Left lung (tissue), 10 donors: ENCODE data around the gene MAN1C1. TPM values are rescaled to one million over a fixed set of nuclear protein-coding genes. Genes with fewer than 3 reads are reported as not detected.

Source experiments
- ATAC-seq: fragments of 200-7000 bp; cut with Tn5 transposase; one replicate; pipeline ENCODE4 v1.9.1; 2020; ENCODE audit warnings: moderate library complexity
- DNase-seq, 4 donors: peaks; one replicate each; pipeline ENCODE4 v3.0.0-alpha.2; 2013 to 2020
- H3K27ac ChIP-seq, 2 donors: fragments of 200-600 bp; sonication (generic) in 1 of 2; one replicate each; pipeline versions ENCODE4 v1.5.0 to v1.8.0; 2020 to 2021
- H3K27me3 ChIP-seq, 2 donors: fragments of 200-600 bp; sonication (generic) in 1 of 2; one replicate each; pipeline versions ENCODE4 v1.5.0 to v1.8.0; 2020 to 2021
- H3K36me3 ChIP-seq, 2 donors: fragments of 200-600 bp; sonication (generic) in 1 of 2; one replicate each; pipeline versions ENCODE4 v1.5.0 to v1.8.0; 2020 to 2021
- H3K4me1 ChIP-seq, 2 donors: fragments of 200-600 bp; one replicate each; pipeline ENCODE4 v1.8.0; 2021
- H3K4me3 ChIP-seq, 2 donors: fragments of 200-600 bp; sonication (generic) in 1 of 2; one replicate each; pipeline versions ENCODE4 v1.5.0 to v1.8.0; 2020 to 2021; ENCODE audit warnings: mild to moderate bottlenecking in 1 of 2
- H3K9me3 ChIP-seq, 2 donors: fragments of 200-600 bp; sonication (generic) in 1 of 2; one replicate each; pipeline versions ENCODE4 v1.5.0 to v1.8.0; 2020 to 2021
- CTCF ChIP-seq, 2 donors: fragments of 200-600 bp; sonication (generic) in 1 of 2; IDR thresholded peaks; one replicate each; pipeline versions ENCODE4 v1.5.0 to v1.8.0; 2021; ENCODE audit warnings: antibody characterized with exemption in 2 of 2
- intact Hi-C, 2 donors: fragments of 100-400 bp; cut with DNase I; formaldehyde crosslinking; loops; one replicate each; pipeline versions ENCODE4 v1.11.2 to v1.14.2; 2022
- polyA plus RNA-seq, 6 donors: library from polyadenylated mRNA; unstranded; fragments of 120-200 nt; gene quantifications; one replicate each; pipeline ENCODE4 v1.2.1, GENCODE V29; 2013; ENCODE audit not compliant: insufficient read length in 6 of 6
- total RNA-seq, 2 donors: library from RNA; stranded (reverse); fragmentation: NEBNext Ultra II Directional; extraction: Animal tissue kit (Norgen Biotek cat#: 25700); gene quantifications; one replicate each; pipeline ENCODE4 v1.2.1, GENCODE V29; 2021
- donor health status: DM: no; HTN: yes; CAD: no.
- donor health status: DM: no; HTN: no; CAD: no.

The MAN1C1 gene
- total and polyA plus RNA-seq, 8 donors, result 14.9 to 20.3 (median 16.1) TPM

GRCh38 chr1:25802915-25803314 is 186.3 kb downstream of the MAN1C1 start:
- DNase-seq (peak in 1 of 4 donors; percentile 17), ATAC-seq (no peak)
- no peak for TF ChIP-seq CTCF (IDR thresholded peaks at IDR 0.05)
- intact Hi-C loops, result no loop called here
- Histone ChIP-seq H3K4me3 (no peak overlapping the region), H3K36me3 (peaks cover 0 to 26% of the 10 kb centered on the region in 2 donors), H3K27ac (no peak overlapping the region), H3K9me3 (no peaks in the 10 kb centered on the region), H3K4me1 (peaks cover 28 to 72% of the 10 kb centered on the region in 2 donors), H3K27me3 (no peaks in the 10 kb centered on the region)

GRCh38 chr1:25803368-25803767 is 186.8 kb downstream of the MAN1C1 start:
- Histone ChIP-seq H3K4me1 (peaks cover 28 to 70% of the 10 kb centered on the region in 2 donors), H3K4me3 (no peak overlapping the region), H3K9me3 (no peaks in the 10 kb centered on the region), H3K27ac (no peak overlapping the region), H3K27me3 (no peaks in the 10 kb centered on the region), H3K36me3 (peaks cover 0 to 31% of the 10 kb centered on the region in 2 donors)
- intact Hi-C loops, result no loop called here
- ATAC-seq (no peak), DNase-seq (no peak)
- no peak for TF ChIP-seq CTCF (IDR thresholded peaks at IDR 0.05)

DNA sequence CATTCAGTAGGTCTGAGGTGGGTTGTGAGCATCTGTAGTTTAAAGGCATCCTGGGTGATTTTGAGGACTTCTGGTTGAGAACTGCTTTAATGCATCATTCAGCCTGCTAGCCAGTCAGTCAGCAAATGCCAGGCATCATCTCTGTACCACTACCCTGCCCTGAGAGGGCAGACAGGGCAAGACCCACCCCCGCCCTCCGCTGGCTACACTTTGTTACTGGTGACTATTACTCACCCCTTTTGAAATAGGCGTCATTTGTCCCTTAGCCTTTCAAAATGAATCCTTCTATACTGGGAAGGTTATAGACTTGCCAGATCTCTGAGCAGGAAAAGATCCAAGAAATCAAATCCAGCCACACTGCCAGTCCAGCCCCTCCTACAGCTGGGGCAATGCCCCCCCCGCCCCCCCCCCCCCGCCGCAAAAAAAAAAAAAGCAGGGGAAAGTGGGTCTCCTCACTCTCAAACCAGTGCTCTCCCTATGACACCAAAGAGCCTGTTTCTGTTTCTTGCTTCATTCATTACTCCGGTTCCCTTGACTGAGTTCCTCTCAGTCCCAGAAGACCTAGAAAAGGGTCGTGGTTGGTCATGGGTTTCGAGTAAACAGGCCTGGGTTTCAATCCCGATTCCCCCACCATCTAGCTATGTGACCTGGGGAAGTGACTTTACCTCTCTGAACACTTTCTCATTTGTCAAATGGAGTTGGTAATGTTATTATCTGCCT is 187.8 kb downstream of the MAN1C1 start:
- H3K4me1 ChIP-seq, result peaks cover 28 to 68% of the 10 kb centered on the region in 2 donors
- H3K36me3 ChIP-seq, result peaks cover 0 to 41% of the 10 kb centered on the region in 2 donors
- H3K27ac ChIP-seq, result peak overlapping the region in 1 of 2 donors; percentile 29

GRCh38 chr1:25804964-25805862 is 188.6 kb downstream of the MAN1C1 start:
- H3K4me3 ChIP-seq, result no peak overlapping the region
- peaks cover 0 to 49% of the 10 kb centered on the region in 2 donors for H3K36me3 ChIP-seq
- ATAC-seq (peak; percentile 3), DNase-seq (no peak)
- TF ChIP-seq CTCF (IDR thresholded peaks at IDR 0.05), result no peak
- H3K27ac ChIP-seq, result peak overlapping the region; percentile 29 to 37
- no peaks in the 10 kb centered on the region for H3K9me3 ChIP-seq
- H3K4me1 ChIP-seq, result peaks cover 28 to 71% of the 10 kb centered on the region in 2 donors
- H3K27me3 ChIP-seq, result no peaks in the 10 kb centered on the region
- intact Hi-C loops, result no loop called here

More for the DNA sequence above, 187.8 kb downstream of the MAN1C1 start:
- H3K4me3 ChIP-seq, result no peak overlapping the region
- no peaks in the 10 kb centered on the region for H3K9me3 ChIP-seq
- no peak for TF ChIP-seq CTCF (IDR thresholded peaks at IDR 0.05)
- ATAC-seq (no peak), DNase-seq (no peak)
- intact Hi-C loops, result no loop called here
- H3K27me3 ChIP-seq, result no peaks in the 10 kb centered on the region

- H3K4me3 ChIP-seq, result no peak overlapping the region
- H3K27ac ChIP-seq, result peak overlapping the region in 1 of 2 donors; percentile 37
- DNase-seq, result no peak
- no peak for TF ChIP-seq CTCF (IDR thresholded peaks at IDR 0.05)
- H3K27me3 ChIP-seq, result no peaks in the 10 kb centered on the region
- peaks cover 0 to 54% of the 10 kb centered on the region in 2 donors for H3K36me3 ChIP-seq
- ATAC-seq, result peak; percentile 38
- intact Hi-C loops, result no loop called here
- no peaks in the 10 kb centered on the region for H3K9me3 ChIP-seq
- H3K4me1 ChIP-seq, result peaks cover 24 to 72% of the 10 kb centered on the region in 2 donors
Measured at GRCh38 chr1:25805863-25806225, 189.3 kb downstream of the MAN1C1 start.
